ENCODE measurements around the gene SLC38A10. TPM values are rescaled to one million over a fixed set of nuclear protein-coding genes. Genes with fewer than 3 reads are reported as not detected.

Gene SLC38A10
- total RNA-seq, 1 experiment from 2014 or later = 109 TPM

DNA sequence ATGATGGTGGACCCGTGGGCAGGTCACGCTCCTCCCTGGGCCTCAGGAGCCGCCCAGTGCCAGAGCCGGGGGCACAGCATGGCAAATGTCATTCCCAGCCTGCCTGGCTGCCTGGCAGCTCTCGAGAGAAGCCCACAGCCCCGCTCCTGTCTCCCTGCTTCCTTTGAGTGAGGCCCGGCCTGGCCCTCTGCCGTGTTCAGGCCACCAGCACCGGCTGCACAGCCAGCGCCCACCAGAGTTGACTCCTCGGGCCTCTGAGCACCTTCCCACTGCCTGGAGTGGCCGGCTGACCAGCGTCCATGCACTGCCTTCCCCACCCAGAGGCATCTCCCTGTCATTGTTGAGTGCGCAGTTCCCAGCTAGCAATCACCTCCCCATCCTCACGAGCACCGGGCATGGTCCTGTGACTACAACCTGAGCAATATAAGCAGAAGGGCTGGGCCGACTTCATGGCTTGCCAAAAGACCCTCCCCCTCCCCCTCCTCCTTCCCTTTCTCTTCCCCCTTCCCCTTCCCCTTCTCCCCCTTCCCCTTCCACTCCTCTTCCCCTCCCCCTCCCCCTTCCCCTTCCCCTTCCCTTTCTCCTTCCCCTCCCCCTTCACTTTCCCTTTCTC lies 11.9 kb upstream of the SLC38A10 start:
- Histone ChIP-seq H3K4me3 (replicated peaks in 1 of 2; ENCODE audit: low read depth in 1 of 2, low read length in 2 of 2) (no peak overlapping the region), H3K79me2 (ENCODE audit: insufficient read depth, low read length) (no peaks in the 10 kb centered on the region; the same call in 1 of the 2 replicates), H3K4me1 (ENCODE audit: control insufficient read depth in 1 of 2, insufficient read depth in 2 of 2, low read length in 2 of 2) (peaks cover 33 to 43% of the 10 kb centered on the region in 2 experiments), H3K9ac (ENCODE audit: low read length) (0 out of 2 replicates have a peak overlapping the region, but pooled peaks have one; percentile 10), H3K27me3 (ENCODE audit: insufficient read depth, low read length) (no peaks in the 10 kb centered on the region), H2AFZ (ENCODE audit: low read depth, low read length, poor library complexity, severe bottlenecking) (no peak overlapping the region), H4K20me1 (ENCODE audit: insufficient read depth) (no peaks in the 10 kb centered on the region), H3K27ac (ENCODE audit: low read depth, low read length) (peak overlapping the region; percentile 30; the same call in 1 of the 2 replicates), H3K9me2 (ENCODE audit: insufficient read depth) (no peaks in the 10 kb centered on the region), H3K36me3 (ENCODE audit: control insufficient read depth in 1 of 2, insufficient read depth in 2 of 2, low read length in 2 of 2) (no peaks in the 10 kb centered on the region), H3K9me3 (ENCODE audit: control insufficient read depth in 1 of 2, insufficient read depth in 1 of 2, low read depth in 1 of 2, low read length in 2 of 2) (no peaks in the 10 kb centered on the region), H3K4me2 (ENCODE audit: low read length) (peak overlapping the region; percentile 23)
- ATAC-seq (no peak), DNase-seq (ENCODE audit: low read depth, low spot score) (no peak)
- TF ChIP-seq, protein P1, sequence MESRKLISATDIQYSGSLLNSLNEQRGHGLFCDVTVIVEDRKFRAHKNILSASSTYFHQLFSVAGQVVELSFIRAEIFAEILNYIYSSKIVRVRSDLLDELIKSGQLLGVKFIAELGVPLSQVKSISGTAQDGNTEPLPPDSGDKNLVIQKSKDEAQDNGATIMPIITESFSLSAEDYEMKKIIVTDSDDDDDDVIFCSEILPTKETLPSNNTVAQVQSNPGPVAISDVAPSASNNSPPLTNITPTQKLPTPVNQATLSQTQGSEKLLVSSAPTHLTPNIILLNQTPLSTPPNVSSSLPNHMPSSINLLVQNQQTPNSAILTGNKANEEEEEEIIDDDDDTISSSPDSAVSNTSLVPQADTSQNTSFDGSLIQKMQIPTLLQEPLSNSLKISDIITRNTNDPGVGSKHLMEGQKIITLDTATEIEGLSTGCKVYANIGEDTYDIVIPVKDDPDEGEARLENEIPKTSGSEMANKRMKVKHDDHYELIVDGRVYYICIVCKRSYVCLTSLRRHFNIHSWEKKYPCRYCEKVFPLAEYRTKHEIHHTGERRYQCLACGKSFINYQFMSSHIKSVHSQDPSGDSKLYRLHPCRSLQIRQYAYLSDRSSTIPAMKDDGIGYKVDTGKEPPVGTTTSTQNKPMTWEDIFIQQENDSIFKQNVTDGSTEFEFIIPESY (IDR thresholded peaks at IDR 0.05; ENCODE audit: extremely low read depth, insufficient replicate concordance, low read length) = no peak
- TF ChIP-seq SRF (IDR thresholded peaks at IDR 0.05; ENCODE audit: low read depth) (no peak), ZFX (IDR thresholded peaks at IDR 0.05) (no peak), JUND (IDR thresholded peaks at IDR 0.05) (no peak), POLR2AphosphoS5 (IDR thresholded peaks at IDR 0.05; ENCODE audit: low read depth, low read length) (no peak), CBX3 (IDR thresholded peaks at IDR 0.05; ENCODE audit: low read depth) (no peak), EZH2 (IDR thresholded peaks at IDR 0.05) (no peak), CEBPB (IDR thresholded peaks at IDR 0.05; ENCODE audit: low read depth) (no peak)
- TF ChIP-seq, protein P2, sequence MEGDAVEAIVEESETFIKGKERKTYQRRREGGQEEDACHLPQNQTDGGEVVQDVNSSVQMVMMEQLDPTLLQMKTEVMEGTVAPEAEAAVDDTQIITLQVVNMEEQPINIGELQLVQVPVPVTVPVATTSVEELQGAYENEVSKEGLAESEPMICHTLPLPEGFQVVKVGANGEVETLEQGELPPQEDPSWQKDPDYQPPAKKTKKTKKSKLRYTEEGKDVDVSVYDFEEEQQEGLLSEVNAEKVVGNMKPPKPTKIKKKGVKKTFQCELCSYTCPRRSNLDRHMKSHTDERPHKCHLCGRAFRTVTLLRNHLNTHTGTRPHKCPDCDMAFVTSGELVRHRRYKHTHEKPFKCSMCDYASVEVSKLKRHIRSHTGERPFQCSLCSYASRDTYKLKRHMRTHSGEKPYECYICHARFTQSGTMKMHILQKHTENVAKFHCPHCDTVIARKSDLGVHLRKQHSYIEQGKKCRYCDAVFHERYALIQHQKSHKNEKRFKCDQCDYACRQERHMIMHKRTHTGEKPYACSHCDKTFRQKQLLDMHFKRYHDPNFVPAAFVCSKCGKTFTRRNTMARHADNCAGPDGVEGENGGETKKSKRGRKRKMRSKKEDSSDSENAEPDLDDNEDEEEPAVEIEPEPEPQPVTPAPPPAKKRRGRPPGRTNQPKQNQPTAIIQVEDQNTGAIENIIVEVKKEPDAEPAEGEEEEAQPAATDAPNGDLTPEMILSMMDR (IDR thresholded peaks at IDR 0.05 in 2 of 3, conservative IDR thresholded peaks at IDR 0.05 in 1 of 3; ENCODE audit: borderline replicate concordance in 1 of 3, insufficient read depth in 1 of 3, low read depth in 2 of 3, low read length in 2 of 3) = no peak
- intact Hi-C loops (cut with micrococcal nuclease) = no loop called here
- ChIA-PET RAD21 (ENCODE audit: low non-redundant PET in 1 of 2, low total read pairs in 2 of 2, uncharacterized antibody in 2 of 2, unreplicated experiment in 2 of 2) (interaction anchor here in 1 of 2 experiments (1.1 kb wide), 1 partner anchor 178 kb away, joined by 7 read pairs; no protein-coding TSS in a partner anchor), CTCF (interaction anchor here (1.0 to 2.7 kb wide), 3 partner anchors 11 to 23 kb away, joined by 3 to 9 read pairs (median 7); partner anchors contain the start of gene SLC38A10), POLR2A (interaction anchor here (0.9 to 1.6 kb wide), 2 partner anchors 11 to 12 kb away, joined by 4 to 7 read pairs; partner anchors contain the start of gene SLC38A10)
- BruUV-seq (replicated peaks) = no TSS peak
